B cell (primary cell): ENCODE results near the gene CEACAM16. TPM values are rescaled to one million over a fixed set of nuclear protein-coding genes. Genes with fewer than 3 reads are reported as not detected.

Experiments
- ATAC-seq: fragments of 200-7000 bp; cut with Tn5 transposase; one replicate; pipeline ENCODE4 v1.10.0; 2021; ENCODE audit warnings: low read depth, mild to moderate bottlenecking, moderate number of reproducible peaks, moderate library complexity
- CTCF ChIA-PET: fragments of 350-600 bp; sonication (Branson Sonifier 250); formaldehyde crosslinking; loops from one replicate; lab custom pipeline; 2021; ENCODE audit warnings: antibody characterized with exemption, inconsistent platforms; lab: Charles Lee
- POLR2A ChIA-PET: fragments of 350-600 bp; sonication (Branson Sonifier 250); formaldehyde crosslinking; loops from one replicate; lab custom pipeline; 2021; ENCODE audit warnings: antibody characterized with exemption; lab: Charles Lee
- DNase-seq: peaks from one replicate; pipeline ENCODE4 v3.0.0; 2013
- H2AFZ ChIP-seq: 2 replicates; pipeline ENCODE4 v1.6.1; 2012; ENCODE audit warnings: mild to moderate bottlenecking, low read depth, low read length; ENCODE audit not compliant: insufficient read depth, poor library complexity, severe bottlenecking
- H3K27ac ChIP-seq, 2 donors: 1 replicate in 1 of 2; 2 replicates in 1 of 2; pipeline ENCODE4 v1.5.1; 2012 to 2013; ENCODE audit warnings: low read length in 2 of 2, mild to moderate bottlenecking in 2 of 2, moderate library complexity in 1 of 2
- H3K27me3 ChIP-seq, 4 experiments: fragments of 200-600 bp in 1 of 4; sonication (generic) in 1 of 4; replicated peaks in 1 of 4; 1 replicate in 2 of 4; 2 replicates in 2 of 4; pipeline versions ENCODE4 v1.6.1 to v1.7.0; 2013 to 2016; ENCODE audit warnings: low read length in 3 of 4, mild to moderate bottlenecking in 2 of 4, mixed read lengths in 1 of 4, moderate library complexity in 1 of 4; ENCODE audit not compliant: insufficient read depth in 4 of 4, control insufficient read depth in 3 of 4; ENCODE audit errors: control extremely low read depth in 1 of 4
- H3K36me3 ChIP-seq, 2 experiments: replicated peaks in 1 of 2; 1 replicate in 1 of 2; 2 replicates in 1 of 2; pipeline versions ENCODE4 v1.6.1 to v1.7.1; 2013; ENCODE audit warnings: low read length in 1 of 2; ENCODE audit not compliant: insufficient read depth in 2 of 2, control insufficient read depth in 1 of 2; ENCODE audit errors: control extremely low read depth in 1 of 2, extremely low read depth in 1 of 2
- H3K4me1 ChIP-seq, 2 donors: fragments of 200-600 bp in 1 of 2; sonication (generic) in 1 of 2; 1 replicate in 1 of 2; 2 replicates in 1 of 2; pipeline versions ENCODE4 v1.5.1 to v1.6.1; 2013 to 2017; ENCODE audit warnings: low read length in 2 of 2; ENCODE audit not compliant: control insufficient read depth in 2 of 2, insufficient read depth in 2 of 2
- H3K4me2 ChIP-seq: replicated peaks from 2 replicates; pipeline ENCODE3; 2012; ENCODE audit warnings: mild to moderate bottlenecking, low read depth, low read length; ENCODE audit not compliant: poor library complexity, severe bottlenecking
- H3K4me3 ChIP-seq, 5 experiments: fragments of 200-600 bp in 1 of 5; sonication (generic) in 1 of 5; 1 replicate in 3 of 5; 2 replicates in 2 of 5; pipeline versions ENCODE4 v1.5.1 to v1.7.0; 2011 to 2016; ENCODE audit warnings: low read length in 4 of 5, mild to moderate bottlenecking in 4 of 5, low read depth in 2 of 5, control low read depth in 1 of 5, moderate library complexity in 1 of 5; ENCODE audit not compliant: insufficient read depth in 1 of 5; ENCODE audit errors: control extremely low read depth in 1 of 5, extremely low read depth in 1 of 5
- H3K79me2 ChIP-seq: fragments of 200-600 bp; sonication (generic); one replicate; pipeline ENCODE4 v1.6.0; 2016; ENCODE audit warnings: low read length; ENCODE audit not compliant: control insufficient read depth, insufficient read depth
- H3K9ac ChIP-seq: fragments of 200-600 bp; sonication (generic); 2 replicates; pipeline ENCODE4 v1.6.1; 2017; ENCODE audit warnings: mild to moderate bottlenecking, low read length, moderate library complexity
- H3K9me3 ChIP-seq, 3 donors: one replicate each; pipeline versions ENCODE4 v1.6.1 to v1.7.1; 2013; ENCODE audit warnings: low read length in 2 of 3; ENCODE audit not compliant: control insufficient read depth in 2 of 3, insufficient read depth in 1 of 3; ENCODE audit errors: control extremely low read depth in 1 of 3
- H4K20me1 ChIP-seq: 2 replicates; pipeline ENCODE4 v1.6.0; 2012; ENCODE audit warnings: mild to moderate bottlenecking, low read length; ENCODE audit not compliant: insufficient read depth, control insufficient read depth, poor library complexity, severe bottlenecking
- H3K27ac Mint-ChIP-seq: one replicate; pipeline ENCODE4 v1.8.0; 2021; ENCODE audit warnings: mixed read lengths
- H3K27me3 Mint-ChIP-seq: one replicate; pipeline ENCODE4 v1.8.0; 2021; ENCODE audit warnings: mixed read lengths
- H3K4me1 Mint-ChIP-seq: one replicate; pipeline ENCODE4 v1.8.0; 2021; ENCODE audit warnings: mixed read lengths
- H3K4me3 Mint-ChIP-seq: one replicate; pipeline ENCODE4 v1.8.0; 2021; ENCODE audit warnings: mixed read lengths
- H3K9me3 Mint-ChIP-seq: one replicate; pipeline ENCODE4 v1.8.0; 2022; ENCODE audit warnings: mixed read lengths; ENCODE audit not compliant: insufficient read depth
- EZH2 ChIP-seq: IDR thresholded peaks from 2 replicates; pipeline ENCODE4 v1.6.1; 2012; ENCODE audit warnings: borderline replicate concordance, low read depth, mild to moderate bottlenecking, moderate library complexity, low read length; ENCODE audit not compliant: insufficient read depth, poor library complexity, severe bottlenecking
- WGBS: methylation state at CpG from one replicate; pipeline ENCODE4 v1.1.5; 2013; ENCODE audit warnings: missing lambda C conversion rate; ENCODE audit not compliant: insufficient coverage; 5-methylcytosine and 5-hydroxymethylcytosine counted together
- intact Hi-C: fragments of 100-400 bp; cut with micrococcal nuclease; formaldehyde crosslinking; loops from one replicate; pipeline ENCODE4 v1.10.0; 2022
- polyA plus RNA-seq: library from polyadenylated mRNA; depleted of rRNA; stranded (reverse); fragments of >200 nt; gene quantifications from 2 replicates; pipeline ENCODE4 v1.2.3, GENCODE V29; 2012
- small RNA-seq: library from RNA; depleted of rRNA; stranded (forward); fragments of <200 nt; gene quantifications from one replicate; pipeline ENCODE3, GENCODE V24; 2012; ENCODE audit warnings: low replicate concordance, low read depth; ENCODE audit not compliant: insufficient read length
- total RNA-seq, 2 donors: library from RNA; stranded (reverse); fragments of 120-200 nt in 1 of 2; gene quantifications; 1 replicate in 1 of 2; 2 replicates in 1 of 2; pipeline versions ENCODE4 v1.2.3 to v1.2.4, GENCODE V29; 2013 to 2022
- TF ChIP-seq, protein P1 (sequence below): fragments of 200-600 bp; IDR thresholded peaks from one replicate; pipeline ENCODE4 v1.8.0; 2022; ENCODE audit warnings: antibody characterized with exemption, mild to moderate bottlenecking

CEACAM16 gene
- total and polyA plus RNA-seq, 2 donors (not counting 1 experiment from before 2014, with no cell fraction given): not detected

DNA sequence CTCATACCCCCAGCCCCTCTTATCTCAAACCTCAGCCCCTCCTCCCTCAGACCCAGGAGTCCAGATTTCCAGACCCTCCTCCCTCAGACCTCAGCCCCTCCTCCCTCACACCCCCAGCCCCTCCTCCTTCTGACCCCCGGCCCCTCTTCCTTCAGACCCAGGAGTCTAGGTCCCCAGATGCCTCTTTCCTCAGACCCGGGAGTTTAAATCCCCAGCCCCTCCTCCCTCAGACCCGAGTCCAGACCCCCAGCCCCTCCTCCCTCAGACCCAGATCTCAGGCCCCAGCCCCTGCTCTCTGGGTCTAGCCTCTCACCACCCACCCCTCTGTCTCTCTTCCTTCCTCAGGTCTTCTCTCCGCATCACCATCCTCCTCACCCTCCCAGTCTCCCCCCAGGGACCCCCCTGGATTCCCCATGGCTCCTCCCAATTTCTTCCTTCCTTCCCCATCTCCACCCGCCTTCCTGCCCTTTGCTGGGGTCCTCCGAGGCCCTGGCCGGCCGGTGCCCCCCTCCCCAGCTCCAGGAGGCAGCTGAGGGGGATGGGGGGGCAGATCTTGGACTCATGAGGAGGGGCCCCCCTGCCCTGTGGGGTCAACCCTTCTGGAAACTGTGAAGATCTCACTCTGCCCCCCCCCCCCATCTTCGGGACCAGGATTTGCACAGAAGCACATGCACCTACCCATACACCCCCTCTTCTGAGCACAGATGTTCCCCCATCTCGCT lies 60.3 kb downstream of the CEACAM16 start:
- Histone ChIP-seq H3K27ac (no peak overlapping the region), H4K20me1 (peaks cover 8% of the 10 kb centered on the region), H3K4me1 (peaks cover 14 to 18% of the 10 kb centered on the region in 2 donors), H3K79me2 (peaks cover 8% of the 10 kb centered on the region), H2AFZ (no peak overlapping the region), H3K27me3 (no peaks in the 10 kb centered on the region), H3K4me2 (no peak overlapping the region), H3K4me3 (no peak overlapping the region), H3K9me3 (no peaks in the 10 kb centered on the region), H3K9ac (no peak overlapping the region), H3K36me3 (peaks cover 2 to 22% of the 10 kb centered on the region in 2 experiments)
- DNase-seq (no peak), ATAC-seq (no peak)
- intact Hi-C loops: no loop called here
- Mint-ChIP-seq H3K27ac (no peak overlapping the region), H3K4me1 (peaks cover 25% of the 10 kb centered on the region), H3K9me3 (no peaks in the 10 kb centered on the region), H3K4me3 (no peak overlapping the region), H3K27me3 (no peaks in the 10 kb centered on the region)
- WGBS: 85% methylated on average over 4 of the region's 10 CpGs
- CTCF ChIA-PET: interaction anchor here (2.4 kb wide), 1 partner anchor 35 kb away, joined by 6 read pairs; no protein-coding TSS in a partner anchor
- TF ChIP-seq, protein P1, sequence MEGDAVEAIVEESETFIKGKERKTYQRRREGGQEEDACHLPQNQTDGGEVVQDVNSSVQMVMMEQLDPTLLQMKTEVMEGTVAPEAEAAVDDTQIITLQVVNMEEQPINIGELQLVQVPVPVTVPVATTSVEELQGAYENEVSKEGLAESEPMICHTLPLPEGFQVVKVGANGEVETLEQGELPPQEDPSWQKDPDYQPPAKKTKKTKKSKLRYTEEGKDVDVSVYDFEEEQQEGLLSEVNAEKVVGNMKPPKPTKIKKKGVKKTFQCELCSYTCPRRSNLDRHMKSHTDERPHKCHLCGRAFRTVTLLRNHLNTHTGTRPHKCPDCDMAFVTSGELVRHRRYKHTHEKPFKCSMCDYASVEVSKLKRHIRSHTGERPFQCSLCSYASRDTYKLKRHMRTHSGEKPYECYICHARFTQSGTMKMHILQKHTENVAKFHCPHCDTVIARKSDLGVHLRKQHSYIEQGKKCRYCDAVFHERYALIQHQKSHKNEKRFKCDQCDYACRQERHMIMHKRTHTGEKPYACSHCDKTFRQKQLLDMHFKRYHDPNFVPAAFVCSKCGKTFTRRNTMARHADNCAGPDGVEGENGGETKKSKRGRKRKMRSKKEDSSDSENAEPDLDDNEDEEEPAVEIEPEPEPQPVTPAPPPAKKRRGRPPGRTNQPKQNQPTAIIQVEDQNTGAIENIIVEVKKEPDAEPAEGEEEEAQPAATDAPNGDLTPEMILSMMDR: no peak
- no peak for TF ChIP-seq EZH2
- POLR2A ChIA-PET: no interaction called here

Small RNA genes within 50 kb of the gene (small RNA-seq; reads per million reads assigned to genes)
- gene RF00285: not detected

Other genes with a start within 250 kb of the CEACAM16 start
- 16.1 and 19.6 TPM in 2 replicates for gene ZNF180, start 198.6 kb upstream of the CEACAM16 start, total RNA-seq
- 1.6 and 4.4 TPM in 2 replicates for gene ZNF180, start 198.6 kb upstream of the CEACAM16 start, polyA plus RNA-seq
- not detected in 2 replicates for gene CEACAM20, start 169.5 kb upstream of the CEACAM16 start, total RNA-seq
- gene CEACAM20, start 169.5 kb upstream of the CEACAM16 start, polyA plus RNA-seq: not detected in 2 replicates
- not detected in 2 replicates for gene IGSF23, start 85.6 kb upstream of the CEACAM16 start, total RNA-seq
- gene IGSF23, start 85.6 kb upstream of the CEACAM16 start, polyA plus RNA-seq: not detected in 2 replicates
- 0.67 TPM in 1 of 2 replicates, not detected in the other for gene PVR, start 55.2 kb upstream of the CEACAM16 start, total RNA-seq
- gene PVR, start 55.2 kb upstream of the CEACAM16 start, polyA plus RNA-seq: 0.09 and 0.26 TPM in 2 replicates
- not detected in 2 replicates for gene CEACAM19, start 27.7 kb upstream of the CEACAM16 start, total RNA-seq
- gene CEACAM19, start 27.7 kb upstream of the CEACAM16 start, polyA plus RNA-seq: 0.06 TPM in 1 of 2 replicates, not detected in the other
- gene BCL3, start 49.6 kb downstream of the CEACAM16 start, total RNA-seq: 135 and 147 TPM in 2 replicates
- gene BCL3, start 49.6 kb downstream of the CEACAM16 start, polyA plus RNA-seq: 52.3 and 124 TPM in 2 replicates
- not detected in 2 replicates for gene CBLC, start 78.7 kb downstream of the CEACAM16 start, total RNA-seq
- not detected in 2 replicates for gene CBLC, start 78.7 kb downstream of the CEACAM16 start, polyA plus RNA-seq
- gene BCAM, start 110.0 kb downstream of the CEACAM16 start, total RNA-seq: not detected in 2 replicates
- gene BCAM, start 110.0 kb downstream of the CEACAM16 start, polyA plus RNA-seq: not detected in 2 replicates
- 0.32 TPM in 1 of 2 replicates, not detected in the other for gene NECTIN2, start 147.1 kb downstream of the CEACAM16 start, total RNA-seq
- gene NECTIN2, start 147.1 kb downstream of the CEACAM16 start, polyA plus RNA-seq: 0.15 and 1.0 TPM in 2 replicates
- 31.1 and 32.5 TPM in 2 replicates for gene TOMM40, start 192.1 kb downstream of the CEACAM16 start, total RNA-seq
- gene TOMM40, start 192.1 kb downstream of the CEACAM16 start, polyA plus RNA-seq: 25.9 and 30.9 TPM in 2 replicates
- 0.44 and 0.74 TPM in 2 replicates for gene APOE, start 206.6 kb downstream of the CEACAM16 start, total RNA-seq
- 2.8 and 5.2 TPM in 2 replicates for gene APOE, start 206.6 kb downstream of the CEACAM16 start, polyA plus RNA-seq
- gene APOC1, start 215.5 kb downstream of the CEACAM16 start, total RNA-seq: not detected in 2 replicates
- not detected in 2 replicates for gene APOC1, start 215.5 kb downstream of the CEACAM16 start, polyA plus RNA-seq
- gene APOC4, start 243.1 kb downstream of the CEACAM16 start, total RNA-seq: not detected in 2 replicates
- gene APOC4, start 243.1 kb downstream of the CEACAM16 start, polyA plus RNA-seq: not detected in 2 replicates
- not detected in 2 replicates for gene APOC2, start 246.9 kb downstream of the CEACAM16 start, total RNA-seq
- gene APOC2, start 246.9 kb downstream of the CEACAM16 start, polyA plus RNA-seq: not detected in 2 replicates